Urinary bladder (tissue), 4 donors: Measurements from ENCODE around the gene USP4. TPM values are rescaled to one million over a fixed set of nuclear protein-coding genes. Genes with fewer than 3 reads are reported as not detected.
A peak's percentile ranks its signal among the peaks of the same experiment; 100 is the strongest.

Source experiments
- DNase-seq: peaks from one replicate; pipeline ENCODE4 v3.0.0-alpha.2; 2015; ENCODE audit errors: extremely low spot score
- H3K27ac ChIP-seq: one replicate; pipeline ENCODE4 v1.5.1; 2013; ENCODE audit warnings: low read depth, mild to moderate bottlenecking, moderate library complexity
- H3K36me3 ChIP-seq: one replicate; pipeline ENCODE4 v1.6.1; 2013; ENCODE audit warnings: mild to moderate bottlenecking, moderate library complexity; ENCODE audit not compliant: insufficient read depth
- H3K4me1 ChIP-seq: one replicate; pipeline ENCODE4 v1.6.1; 2013; ENCODE audit warnings: mild to moderate bottlenecking, moderate library complexity; ENCODE audit not compliant: insufficient read depth
- H3K4me3 ChIP-seq: one replicate; pipeline ENCODE4 v1.5.1; 2013; ENCODE audit warnings: low read depth, low read length
- WGBS: extraction: QIAGEN DNeasy Blood & Tissue Kit; methylation state at CpG from one replicate; pipeline ENCODE4 v1.1.7; 2013; 5-methylcytosine and 5-hydroxymethylcytosine counted together
- polyA plus RNA-seq: library from polyadenylated mRNA; stranded (reverse); fragments of 200-250 nt; gene quantifications from one replicate; pipeline ENCODE4 v1.2.3, GENCODE V29; 2013
- total RNA-seq: library from RNA; depleted of rRNA; stranded (reverse); fragments of >200 nt; gene quantifications from one replicate; pipeline ENCODE4 v1.2.3, GENCODE V29; 2014
- donor health status: healthy with polysubstance abuse.
- donor health status: healthy.

The USP4 gene, protein sequence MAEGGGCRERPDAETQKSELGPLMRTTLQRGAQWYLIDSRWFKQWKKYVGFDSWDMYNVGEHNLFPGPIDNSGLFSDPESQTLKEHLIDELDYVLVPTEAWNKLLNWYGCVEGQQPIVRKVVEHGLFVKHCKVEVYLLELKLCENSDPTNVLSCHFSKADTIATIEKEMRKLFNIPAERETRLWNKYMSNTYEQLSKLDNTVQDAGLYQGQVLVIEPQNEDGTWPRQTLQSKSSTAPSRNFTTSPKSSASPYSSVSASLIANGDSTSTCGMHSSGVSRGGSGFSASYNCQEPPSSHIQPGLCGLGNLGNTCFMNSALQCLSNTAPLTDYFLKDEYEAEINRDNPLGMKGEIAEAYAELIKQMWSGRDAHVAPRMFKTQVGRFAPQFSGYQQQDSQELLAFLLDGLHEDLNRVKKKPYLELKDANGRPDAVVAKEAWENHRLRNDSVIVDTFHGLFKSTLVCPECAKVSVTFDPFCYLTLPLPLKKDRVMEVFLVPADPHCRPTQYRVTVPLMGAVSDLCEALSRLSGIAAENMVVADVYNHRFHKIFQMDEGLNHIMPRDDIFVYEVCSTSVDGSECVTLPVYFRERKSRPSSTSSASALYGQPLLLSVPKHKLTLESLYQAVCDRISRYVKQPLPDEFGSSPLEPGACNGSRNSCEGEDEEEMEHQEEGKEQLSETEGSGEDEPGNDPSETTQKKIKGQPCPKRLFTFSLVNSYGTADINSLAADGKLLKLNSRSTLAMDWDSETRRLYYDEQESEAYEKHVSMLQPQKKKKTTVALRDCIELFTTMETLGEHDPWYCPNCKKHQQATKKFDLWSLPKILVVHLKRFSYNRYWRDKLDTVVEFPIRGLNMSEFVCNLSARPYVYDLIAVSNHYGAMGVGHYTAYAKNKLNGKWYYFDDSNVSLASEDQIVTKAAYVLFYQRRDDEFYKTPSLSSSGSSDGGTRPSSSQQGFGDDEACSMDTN
- 23.7 TPM for total RNA-seq
- 34.2 TPM for polyA plus RNA-seq

DNA sequence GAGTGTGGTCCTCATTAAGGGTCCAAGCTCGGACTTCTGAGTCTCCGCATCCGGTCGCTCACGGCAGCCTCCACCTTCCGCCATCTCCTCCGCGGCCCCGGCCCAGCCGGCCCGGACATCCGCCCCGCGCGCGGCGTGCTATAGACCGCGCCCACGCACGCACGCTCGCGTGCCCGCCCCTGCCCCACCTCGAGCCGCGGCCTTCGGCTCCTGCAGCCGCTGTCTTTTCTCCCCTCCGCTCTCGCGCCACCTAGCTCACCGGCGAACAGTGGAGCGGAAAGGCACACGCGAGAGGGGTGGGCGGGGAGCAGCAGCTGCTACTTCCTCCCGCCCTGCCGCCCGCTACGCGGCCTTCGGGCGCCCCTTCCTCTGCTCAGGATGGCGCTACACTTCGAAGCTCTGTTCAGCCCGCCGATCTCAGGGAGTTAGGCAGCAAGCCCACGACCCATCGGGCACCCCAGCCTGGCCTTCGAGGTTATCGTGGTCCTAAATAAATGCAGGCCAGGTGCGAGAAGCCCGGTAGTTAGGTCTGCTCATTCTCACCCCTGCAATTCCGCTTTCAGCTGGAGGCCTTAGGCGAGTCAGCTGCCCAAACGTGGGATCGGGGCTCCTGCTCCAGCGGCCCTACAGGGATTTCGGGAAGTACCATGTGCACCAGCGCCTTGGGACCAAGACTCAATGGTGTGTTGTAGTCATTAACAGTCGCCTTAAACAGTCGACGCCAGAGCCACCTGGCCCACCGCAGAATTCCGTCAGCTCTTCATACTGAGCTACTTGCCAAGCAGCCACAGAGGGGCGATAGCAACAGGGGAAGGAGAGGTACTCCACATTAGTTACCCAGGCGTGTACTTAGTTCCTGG lies at the start of gene USP4:
USP4 (minus strand) TSS at position 113 of the 860 bp plus-strand sequence; CDS start at position 84, 29 bp downstream.
- peak within 1 kb of the TSS; percentile 91 for H3K4me3 ChIP-seq
- H3K27ac ChIP-seq = peak within 1 kb of the TSS; percentile 90
- H3K36me3 ChIP-seq = peaks cover 3% of the 10 kb centered on the region
- H3K4me1 ChIP-seq = no peaks in the 10 kb centered on the region
- WGBS = under 1% methylated on average over 70 of the region's 70 CpGs
- peak; percentile 80 for DNase-seq

DNA sequence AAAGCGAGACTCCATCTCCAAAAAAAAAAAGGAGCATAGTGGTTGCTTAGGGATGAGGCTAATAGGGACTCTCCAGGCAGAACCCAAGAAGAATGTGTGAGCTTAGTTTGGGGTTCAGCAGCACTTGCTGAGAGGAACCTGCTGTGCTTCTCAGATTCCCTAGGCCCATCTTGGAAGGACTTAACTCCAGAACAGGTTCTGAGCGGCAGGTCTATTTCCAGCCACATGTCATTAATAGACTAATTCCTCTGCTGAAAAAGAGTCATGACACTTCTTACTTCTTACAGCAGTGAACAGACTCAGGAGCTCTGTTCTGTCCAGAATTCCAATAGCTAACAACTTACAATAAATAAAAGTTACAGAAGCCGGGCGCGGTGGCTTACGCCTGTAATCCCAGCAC lies 49.4 kb upstream of the USP4 start:
- WGBS = 98% methylated on average over 6 of the region's 6 CpGs
- DNase-seq = no peak
- Histone ChIP-seq H3K27ac (no peak overlapping the region), H3K36me3 (no peaks in the 10 kb centered on the region), H3K4me3 (no peak overlapping the region), H3K4me1 (peaks cover 1% of the 10 kb centered on the region)

DNA sequence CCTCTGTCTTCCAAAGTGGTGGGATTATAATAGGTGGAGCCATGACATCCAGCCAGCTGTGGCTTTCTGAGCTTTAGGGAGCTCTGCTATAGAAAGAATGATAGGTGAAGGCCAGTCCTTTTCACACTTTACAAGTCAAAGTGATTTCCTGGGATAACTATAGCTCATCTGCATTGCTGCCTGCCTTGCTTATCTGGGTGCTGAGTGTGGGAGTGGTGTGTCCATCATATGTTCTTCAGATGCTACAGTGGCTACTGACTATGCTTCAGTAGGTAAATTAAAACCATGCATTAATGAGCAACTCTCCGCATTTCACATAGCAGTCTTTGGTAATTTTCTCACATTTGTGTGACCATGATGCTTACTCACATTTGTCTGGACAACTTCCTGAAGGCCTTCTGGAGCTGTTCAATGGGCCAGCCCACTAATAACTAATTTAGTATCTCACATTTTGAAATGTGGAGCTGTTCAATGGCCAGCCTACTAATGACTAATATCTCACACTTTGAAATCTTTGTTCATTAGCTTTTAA lies 48.5 kb upstream of the USP4 start:
- DNase-seq = no peak
- no peak overlapping the region for H3K27ac ChIP-seq
- WGBS = 90% methylated on average over 1 of the region's 1 CpG
- H3K36me3 ChIP-seq = no peaks in the 10 kb centered on the region
- no peak overlapping the region for H3K4me3 ChIP-seq
- peaks cover 1% of the 10 kb centered on the region for H3K4me1 ChIP-seq

DNA sequence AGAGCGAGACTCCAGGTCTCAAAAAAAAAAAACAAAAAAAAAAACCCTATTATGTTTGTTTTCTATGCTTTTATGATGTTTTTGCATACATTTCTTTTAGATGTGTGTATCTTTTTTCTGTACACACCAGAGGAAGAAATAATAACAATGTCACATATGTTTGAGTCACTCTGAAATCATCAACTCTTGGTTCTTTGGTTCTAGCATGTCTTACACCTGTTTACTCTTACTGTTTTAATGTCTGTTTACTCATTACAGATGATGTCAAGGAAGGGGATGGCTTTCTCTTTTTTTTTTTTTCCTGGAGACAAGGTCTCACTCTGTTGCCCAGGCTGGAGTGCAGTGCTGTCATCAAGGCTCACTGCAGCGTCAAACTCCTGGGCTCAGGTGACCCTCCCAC lies 47.9 kb upstream of the USP4 start:
- DNase-seq = no peak
- H3K36me3 ChIP-seq = no peaks in the 10 kb centered on the region
- H3K4me1 ChIP-seq = peaks cover 1% of the 10 kb centered on the region
- 95% methylated on average over 2 of the region's 2 CpGs for WGBS
- H3K4me3 ChIP-seq = no peak overlapping the region
- H3K27ac ChIP-seq = no peak overlapping the region

DNA sequence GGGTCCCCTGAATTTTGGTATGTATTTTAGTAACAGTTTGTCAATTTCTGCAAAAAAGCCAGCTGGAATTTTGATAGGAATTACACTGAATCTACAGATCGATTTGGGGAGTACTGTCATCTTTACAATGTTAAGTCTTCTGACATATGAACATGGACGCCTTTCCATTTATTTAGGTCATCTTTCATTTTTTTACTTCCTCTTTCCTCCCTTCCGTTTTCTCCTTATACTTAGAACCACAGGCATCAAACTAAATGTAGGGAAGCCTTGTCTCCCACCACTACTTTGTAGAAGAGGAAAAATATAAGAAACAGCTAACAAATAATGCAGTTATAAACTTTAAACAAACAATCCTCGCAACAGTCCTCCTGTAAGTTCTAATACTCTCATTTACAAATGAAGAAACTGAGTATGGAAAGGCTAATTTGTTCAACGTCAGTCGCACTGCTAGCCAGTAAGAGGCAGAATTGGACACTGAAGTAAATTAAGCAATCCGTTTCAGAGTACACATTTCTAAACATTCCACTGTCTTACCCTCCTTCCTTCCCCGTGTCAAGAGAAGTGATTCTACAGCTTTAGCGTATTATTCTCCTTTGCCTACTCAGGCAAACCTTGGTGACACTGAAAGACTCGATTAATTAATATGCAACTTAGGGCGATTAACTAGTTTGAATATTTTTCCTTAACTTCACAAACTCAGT lies 46.4 kb upstream of the USP4 start:
- Histone ChIP-seq H3K36me3 (no peaks in the 10 kb centered on the region), H3K4me3 (no peak overlapping the region), H3K4me1 (peaks cover 1% of the 10 kb centered on the region), H3K27ac (no peak overlapping the region)
- WGBS = 81% methylated on average over 11 of the region's 11 CpGs
- DNase-seq = no peak

DNA sequence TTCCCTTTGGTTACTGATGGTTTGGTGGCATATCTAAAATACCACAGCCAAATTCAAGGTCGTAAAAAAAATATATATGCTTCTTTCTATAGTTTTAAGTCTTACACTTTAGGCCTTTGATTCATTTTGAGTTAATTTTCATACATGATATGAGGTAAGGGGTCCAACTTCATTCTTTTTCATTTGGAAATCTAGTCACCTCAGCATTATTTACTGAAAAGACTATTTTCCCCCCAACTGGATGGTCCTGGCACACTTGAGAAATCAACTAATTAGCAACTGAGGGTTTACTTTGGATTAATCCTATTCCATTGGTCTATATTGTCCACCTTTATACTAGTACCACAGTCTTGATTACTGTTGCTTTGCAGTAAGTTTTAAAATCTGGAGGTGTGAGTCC lies 45.8 kb upstream of the USP4 start:
- Histone ChIP-seq H3K4me3 (no peak overlapping the region), H3K4me1 (peaks cover 1% of the 10 kb centered on the region), H3K36me3 (no peaks in the 10 kb centered on the region), H3K27ac (no peak overlapping the region)
- 90% methylated on average over 1 of the region's 1 CpG for WGBS
- DNase-seq = no peak

GRCh38 chr3:49383387-49383786 lies 43.5 kb upstream of the USP4 start:
- no peak overlapping the region for H3K27ac ChIP-seq
- no peak for DNase-seq
- whole genome bisulfite sequencing = 59% methylated on average over 5 of the region's 5 CpGs
- peaks cover 1% of the 10 kb centered on the region for H3K4me1 ChIP-seq
- no peak overlapping the region for H3K4me3 ChIP-seq
- no peaks in the 10 kb centered on the region for H3K36me3 ChIP-seq

DNA sequence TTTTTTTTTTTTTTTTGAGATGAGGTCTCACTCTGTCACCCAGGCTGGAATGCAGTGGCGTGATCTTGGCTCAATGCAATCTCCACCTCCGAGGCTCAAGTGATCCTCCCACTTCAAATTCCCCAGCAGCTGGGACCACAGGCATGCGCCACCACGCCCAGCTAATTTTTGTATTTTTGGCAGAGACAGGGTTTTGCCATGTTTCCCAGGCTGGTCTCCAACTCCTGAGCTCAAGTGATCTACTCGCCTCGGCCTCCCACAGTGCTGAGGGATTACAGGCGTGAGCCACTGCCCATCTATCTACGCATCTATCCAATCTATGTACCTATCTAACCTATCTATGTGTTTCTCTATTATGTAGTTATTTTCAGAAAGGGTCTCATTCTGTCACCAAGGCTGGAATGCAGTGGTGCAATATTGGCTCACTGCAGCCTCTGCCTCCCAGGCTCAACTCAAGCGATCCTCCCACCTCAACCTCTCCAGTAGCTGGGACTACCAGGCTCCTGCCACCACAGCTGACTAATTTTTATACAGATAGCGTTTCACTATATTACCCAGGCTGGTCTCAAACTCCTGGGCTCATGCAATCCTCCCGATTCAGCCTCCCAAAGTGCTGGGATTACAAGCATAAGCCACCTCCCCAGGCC lies 38.5 kb upstream of the USP4 start:
- WGBS = 67% methylated on average over 11 of the region's 11 CpGs
- DNase-seq = no peak
- Histone ChIP-seq H3K4me1 (no peaks in the 10 kb centered on the region), H3K36me3 (no peaks in the 10 kb centered on the region), H3K4me3 (no peak overlapping the region), H3K27ac (no peak overlapping the region)

DNA sequence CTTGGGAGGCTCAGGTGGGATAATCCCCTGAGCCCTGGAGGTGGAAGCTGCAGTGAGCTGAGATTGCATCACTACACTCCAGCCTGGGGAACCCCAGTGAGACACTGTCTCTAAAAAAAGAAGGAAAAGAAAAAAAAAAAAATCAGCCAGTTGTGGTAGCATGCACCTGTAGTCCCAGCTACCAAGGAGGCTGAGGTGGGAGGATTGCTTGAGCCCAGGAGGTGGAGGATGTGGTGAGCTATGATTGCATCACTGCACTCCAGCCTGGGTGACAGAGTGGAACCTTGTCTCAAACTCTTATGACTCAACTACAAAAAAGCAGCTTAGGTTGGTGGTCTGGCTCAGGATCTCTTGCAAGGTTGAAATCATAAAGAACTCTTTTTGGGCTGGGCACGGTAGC lies 37.6 kb upstream of the USP4 start:
- no peak overlapping the region for H3K27ac ChIP-seq
- no peaks in the 10 kb centered on the region for H3K36me3 ChIP-seq
- H3K4me3 ChIP-seq = no peak overlapping the region
- H3K4me1 ChIP-seq = no peaks in the 10 kb centered on the region
- no peak for DNase-seq
- 93% methylated on average over 1 of the region's 1 CpG for WGBS

GRCh38 chr3:49371946-49372345 lies 32.1 kb upstream of the USP4 start:
- Histone ChIP-seq H3K4me3 (no peak overlapping the region), H3K27ac (no peak overlapping the region), H3K36me3 (peaks cover 4% of the 10 kb centered on the region), H3K4me1 (no peaks in the 10 kb centered on the region)
- no peak for DNase-seq

DNA sequence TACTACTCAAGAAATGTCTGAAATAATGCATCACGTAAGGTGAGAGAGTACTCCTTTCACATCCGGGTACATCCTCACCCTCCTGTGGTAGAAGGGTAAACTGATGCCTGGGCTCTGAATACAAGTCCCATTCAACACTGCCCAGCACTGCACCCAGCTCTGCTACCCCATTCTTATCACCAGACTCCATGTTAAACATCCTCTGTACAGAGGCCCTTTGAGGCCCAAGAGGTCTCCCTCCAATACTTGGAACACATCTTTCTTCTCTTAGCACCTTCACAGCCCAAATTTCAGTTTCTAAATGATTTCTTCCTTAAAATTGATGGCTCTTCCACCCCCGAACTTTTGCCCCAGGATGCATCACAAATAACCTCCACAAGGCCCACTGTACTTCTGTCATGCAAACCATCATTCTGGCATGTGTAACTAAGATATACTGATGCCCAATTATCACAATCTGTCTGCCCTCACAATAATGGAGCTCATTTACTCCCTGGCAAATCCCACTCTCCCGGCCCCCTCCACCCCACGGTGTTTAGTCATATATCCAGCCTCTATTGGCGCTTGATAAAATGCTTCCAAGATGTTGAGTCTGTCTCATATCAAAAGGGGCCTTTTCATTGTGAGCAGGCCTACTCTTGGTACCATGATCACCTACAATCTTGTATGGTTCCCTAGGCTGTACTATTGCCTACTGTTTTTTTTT lies 30.9 kb upstream of the USP4 start:
- no peak overlapping the region for H3K4me3 ChIP-seq
- no peak overlapping the region for H3K27ac ChIP-seq
- 91% methylated on average over 6 of the region's 6 CpGs for WGBS
- H3K4me1 ChIP-seq = no peaks in the 10 kb centered on the region
- peaks cover 4% of the 10 kb centered on the region for H3K36me3 ChIP-seq
- no peak for DNase-seq

- peaks cover 4% of the 10 kb centered on the region for H3K36me3 ChIP-seq
- 64% methylated on average over 3 of the region's 3 CpGs for WGBS
Observed at GRCh38 chr3:49362561-49362960, 22.7 kb upstream of the USP4 start.

More at GRCh38 chr3:49362561-49362960, 22.7 kb upstream of the USP4 start:
- Histone ChIP-seq H3K4me1 (peaks cover 2% of the 10 kb centered on the region), H3K4me3 (no peak overlapping the region), H3K27ac (no peak overlapping the region)
- DNase-seq = no peak
